ENCODE results near the gene TFPT.

DNA sequence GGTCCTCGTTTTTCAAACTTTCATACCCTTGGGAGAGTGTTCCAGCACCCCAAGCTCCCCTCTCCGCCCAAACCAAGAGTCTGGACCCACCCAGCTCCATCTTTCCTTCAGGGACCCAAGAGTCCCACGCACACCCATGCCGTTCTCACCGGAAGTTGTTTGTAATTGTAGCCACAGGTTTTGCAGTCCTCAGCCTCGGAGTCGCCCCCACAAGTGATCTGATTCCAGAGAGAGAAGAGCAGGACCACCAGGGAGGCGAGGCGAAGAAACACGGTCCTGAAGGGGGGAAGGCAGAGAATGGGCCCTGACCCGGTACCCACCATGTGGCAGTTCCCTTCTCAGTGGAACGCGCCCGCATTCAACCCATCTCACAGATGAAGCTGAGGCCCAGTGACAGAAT is 47.4 kb upstream of the TFPT start:
- TF ChIP-seq, protein P1, sequence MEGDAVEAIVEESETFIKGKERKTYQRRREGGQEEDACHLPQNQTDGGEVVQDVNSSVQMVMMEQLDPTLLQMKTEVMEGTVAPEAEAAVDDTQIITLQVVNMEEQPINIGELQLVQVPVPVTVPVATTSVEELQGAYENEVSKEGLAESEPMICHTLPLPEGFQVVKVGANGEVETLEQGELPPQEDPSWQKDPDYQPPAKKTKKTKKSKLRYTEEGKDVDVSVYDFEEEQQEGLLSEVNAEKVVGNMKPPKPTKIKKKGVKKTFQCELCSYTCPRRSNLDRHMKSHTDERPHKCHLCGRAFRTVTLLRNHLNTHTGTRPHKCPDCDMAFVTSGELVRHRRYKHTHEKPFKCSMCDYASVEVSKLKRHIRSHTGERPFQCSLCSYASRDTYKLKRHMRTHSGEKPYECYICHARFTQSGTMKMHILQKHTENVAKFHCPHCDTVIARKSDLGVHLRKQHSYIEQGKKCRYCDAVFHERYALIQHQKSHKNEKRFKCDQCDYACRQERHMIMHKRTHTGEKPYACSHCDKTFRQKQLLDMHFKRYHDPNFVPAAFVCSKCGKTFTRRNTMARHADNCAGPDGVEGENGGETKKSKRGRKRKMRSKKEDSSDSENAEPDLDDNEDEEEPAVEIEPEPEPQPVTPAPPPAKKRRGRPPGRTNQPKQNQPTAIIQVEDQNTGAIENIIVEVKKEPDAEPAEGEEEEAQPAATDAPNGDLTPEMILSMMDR (IDR thresholded peaks at IDR 0.05; ENCODE audit: insufficient read depth, low read depth, low read length), result no peak
- TF ChIP-seq EZH2 (IDR thresholded peaks at IDR 0.05; ENCODE audit: insufficient read depth, low read length), result no peak
